ENCODE measurements around the gene SNRPD3.

SNRPD3 gene

DNA sequence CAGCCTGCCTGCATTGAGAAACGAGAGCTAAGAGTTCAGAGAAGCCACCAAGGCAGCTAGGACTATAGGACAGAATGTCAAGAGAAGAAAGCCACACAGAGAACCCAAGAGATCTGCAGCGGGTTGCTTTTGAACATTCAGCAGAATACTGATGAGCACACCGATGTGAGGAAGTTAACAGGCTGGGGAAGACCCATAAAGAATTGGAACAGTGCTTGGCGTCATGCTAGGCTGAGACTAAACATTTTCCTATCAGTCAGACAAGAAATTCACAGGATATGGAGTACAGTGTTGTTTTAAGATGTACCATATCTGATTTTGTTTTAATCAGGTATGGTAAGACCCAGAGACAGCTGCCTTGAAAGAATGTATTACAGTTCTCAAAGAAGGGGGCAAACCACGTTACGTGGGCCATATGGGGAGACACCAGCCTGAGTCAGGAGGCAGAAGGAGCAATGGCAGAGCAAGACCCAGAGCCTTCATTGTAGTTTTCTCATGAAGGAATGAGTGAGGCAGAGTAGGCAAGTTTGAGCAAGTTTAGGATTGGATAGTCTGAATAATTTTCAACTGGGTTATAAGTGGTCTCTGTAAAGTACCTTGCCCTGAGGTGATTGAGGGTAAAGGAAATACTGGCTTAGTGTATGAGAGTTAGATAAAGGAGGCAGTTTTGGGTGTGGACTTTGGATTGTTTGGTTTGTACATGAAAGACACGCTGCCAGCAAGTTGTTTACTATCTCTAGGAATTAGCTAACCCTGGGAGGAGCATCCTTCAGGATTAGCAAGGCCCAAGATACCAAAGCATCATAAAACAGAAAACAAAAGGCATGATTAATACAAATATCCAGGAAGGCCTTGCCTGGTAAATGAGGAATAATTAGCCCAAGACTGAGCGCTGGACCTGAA, 22.8 kb downstream of the SNRPD3 start:
- DNase-seq (ENCODE audit: low spot score) = no peak
- TF ChIP-seq, protein P1, sequence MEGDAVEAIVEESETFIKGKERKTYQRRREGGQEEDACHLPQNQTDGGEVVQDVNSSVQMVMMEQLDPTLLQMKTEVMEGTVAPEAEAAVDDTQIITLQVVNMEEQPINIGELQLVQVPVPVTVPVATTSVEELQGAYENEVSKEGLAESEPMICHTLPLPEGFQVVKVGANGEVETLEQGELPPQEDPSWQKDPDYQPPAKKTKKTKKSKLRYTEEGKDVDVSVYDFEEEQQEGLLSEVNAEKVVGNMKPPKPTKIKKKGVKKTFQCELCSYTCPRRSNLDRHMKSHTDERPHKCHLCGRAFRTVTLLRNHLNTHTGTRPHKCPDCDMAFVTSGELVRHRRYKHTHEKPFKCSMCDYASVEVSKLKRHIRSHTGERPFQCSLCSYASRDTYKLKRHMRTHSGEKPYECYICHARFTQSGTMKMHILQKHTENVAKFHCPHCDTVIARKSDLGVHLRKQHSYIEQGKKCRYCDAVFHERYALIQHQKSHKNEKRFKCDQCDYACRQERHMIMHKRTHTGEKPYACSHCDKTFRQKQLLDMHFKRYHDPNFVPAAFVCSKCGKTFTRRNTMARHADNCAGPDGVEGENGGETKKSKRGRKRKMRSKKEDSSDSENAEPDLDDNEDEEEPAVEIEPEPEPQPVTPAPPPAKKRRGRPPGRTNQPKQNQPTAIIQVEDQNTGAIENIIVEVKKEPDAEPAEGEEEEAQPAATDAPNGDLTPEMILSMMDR (IDR thresholded peaks at IDR 0.05; ENCODE audit: extremely low read depth, missing control alignments) = no peak

DNA sequence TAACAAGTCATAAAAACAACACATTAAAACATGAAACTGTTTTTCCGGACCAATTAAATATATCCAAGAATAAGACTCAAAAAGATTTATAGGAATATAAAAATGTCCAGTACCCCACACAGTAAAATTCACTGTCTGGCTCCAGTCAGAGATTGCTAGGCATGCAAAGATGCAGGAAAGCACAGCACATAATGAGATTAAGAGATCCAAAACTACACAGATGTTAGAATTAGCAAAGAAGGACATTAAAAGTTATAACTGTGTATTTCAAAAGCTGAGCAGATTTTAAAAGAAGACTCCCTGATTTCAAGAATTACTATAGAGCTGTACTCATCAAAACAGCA, 23.4 kb downstream of the SNRPD3 start:
- DNase-seq (ENCODE audit: low spot score) = no peak
- TF ChIP-seq, protein P1 (IDR thresholded peaks at IDR 0.05; ENCODE audit: extremely low read depth, missing control alignments) = no peak

DNA sequence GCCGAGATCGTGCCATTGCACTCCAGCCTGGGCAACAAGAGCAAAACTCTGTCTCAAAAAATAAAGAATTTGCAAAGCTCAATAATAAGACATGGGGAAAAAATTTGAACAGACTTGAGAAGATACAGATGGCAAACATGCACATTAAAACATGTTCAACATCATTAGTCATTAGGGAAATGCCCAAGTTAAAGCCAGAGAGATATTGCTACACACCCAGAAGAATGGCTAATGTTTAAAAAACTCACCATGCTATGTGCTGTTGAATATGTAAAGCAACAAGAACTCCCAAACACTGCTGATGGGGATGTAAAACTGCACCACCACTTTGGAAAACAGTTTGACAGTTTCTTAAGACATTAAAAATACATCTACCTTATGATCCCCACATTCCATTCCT, 24.5 kb downstream of the SNRPD3 start:
- TF ChIP-seq, protein P1 (IDR thresholded peaks at IDR 0.05; ENCODE audit: extremely low read depth, missing control alignments) = no peak
- no peak for DNase-seq (ENCODE audit: low spot score)

DNA sequence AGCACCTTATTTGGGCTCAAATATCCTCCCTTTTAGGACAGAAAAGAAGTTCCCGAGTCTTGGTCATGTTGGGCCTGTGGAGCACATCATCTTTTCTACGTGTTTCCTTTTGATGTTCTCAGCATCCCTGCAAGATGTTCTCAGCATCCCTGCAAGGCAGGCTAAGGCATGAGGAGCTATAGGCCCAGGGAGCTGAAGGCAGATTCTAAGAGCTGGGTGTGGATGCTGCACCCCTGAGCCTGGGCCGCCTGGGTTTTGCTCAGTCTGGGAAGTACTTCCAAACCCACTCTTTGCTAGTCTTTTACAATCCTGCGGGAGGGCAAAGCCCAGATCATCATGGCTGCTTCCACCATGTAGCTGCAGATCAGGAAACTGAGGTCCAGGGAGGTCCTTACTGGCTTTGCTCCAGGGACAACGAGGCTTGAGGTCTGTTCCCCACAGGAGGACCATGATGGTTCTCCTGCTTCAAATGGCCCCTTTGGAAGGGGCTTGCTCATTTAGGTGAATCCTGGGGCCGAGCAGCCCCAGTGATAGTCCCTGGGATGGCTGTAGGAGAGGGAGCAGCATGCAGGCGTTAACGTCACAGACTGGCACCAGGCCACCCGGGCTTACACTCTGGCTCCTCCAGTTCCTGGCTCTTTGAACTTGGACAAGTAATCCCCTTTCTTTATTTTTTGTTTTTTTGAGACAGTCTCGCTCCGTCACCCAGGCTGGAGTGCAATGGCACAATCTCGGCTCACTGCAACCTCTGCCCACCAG, 26.4 kb downstream of the SNRPD3 start:
- no peak for DNase-seq (ENCODE audit: low spot score)
- TF ChIP-seq, protein P1 (IDR thresholded peaks at IDR 0.05; ENCODE audit: extremely low read depth, missing control alignments) = no peak

DNA sequence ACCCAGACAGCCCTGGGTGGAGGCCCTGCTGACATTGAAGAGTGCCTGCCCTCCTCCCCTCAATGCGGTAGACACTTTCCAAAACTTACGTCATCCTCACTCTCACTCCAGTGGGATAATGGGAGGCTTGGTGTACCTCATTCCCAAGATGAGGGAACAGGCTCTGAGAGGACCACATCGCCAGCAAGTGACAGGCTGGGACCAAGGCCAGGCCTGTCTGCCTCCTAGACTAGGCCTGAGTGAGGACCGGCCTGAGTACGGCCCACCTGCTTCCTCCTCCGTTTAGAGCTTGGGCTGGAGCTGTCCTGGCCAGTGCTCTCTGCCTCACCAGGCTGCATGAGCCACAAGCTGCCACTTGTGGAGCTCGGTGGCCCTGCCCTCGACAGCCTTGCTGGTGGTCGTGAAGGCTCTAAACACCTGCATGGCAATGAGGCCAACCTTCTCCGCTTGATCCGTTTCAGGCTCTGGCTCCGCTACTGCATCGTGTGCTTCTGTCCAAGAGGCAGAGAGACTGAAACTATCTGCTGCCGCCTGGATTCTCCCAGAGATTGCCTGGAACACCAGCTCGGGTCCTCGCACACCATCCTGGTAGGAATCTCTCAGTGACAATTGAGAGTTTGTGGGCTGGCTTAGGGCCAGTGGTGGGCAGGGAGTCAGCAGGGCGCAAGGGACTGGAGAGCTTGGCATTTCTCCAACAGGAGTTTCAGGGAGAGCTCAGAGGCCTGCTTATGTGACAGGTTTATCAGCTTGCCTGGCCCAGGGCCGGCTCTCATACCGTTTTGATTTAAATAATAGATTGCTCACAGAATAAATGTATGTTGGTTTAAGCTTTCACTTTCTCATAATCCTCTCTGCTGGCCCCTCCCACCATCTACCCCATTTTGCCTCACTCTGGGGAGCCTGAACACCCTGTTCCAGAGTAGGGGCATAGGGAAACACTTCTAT, 27.7 kb downstream of the SNRPD3 start:
- TF ChIP-seq, protein P1 (IDR thresholded peaks at IDR 0.05; ENCODE audit: extremely low read depth, missing control alignments) = no peak
- no peak for DNase-seq (ENCODE audit: low spot score)

DNA sequence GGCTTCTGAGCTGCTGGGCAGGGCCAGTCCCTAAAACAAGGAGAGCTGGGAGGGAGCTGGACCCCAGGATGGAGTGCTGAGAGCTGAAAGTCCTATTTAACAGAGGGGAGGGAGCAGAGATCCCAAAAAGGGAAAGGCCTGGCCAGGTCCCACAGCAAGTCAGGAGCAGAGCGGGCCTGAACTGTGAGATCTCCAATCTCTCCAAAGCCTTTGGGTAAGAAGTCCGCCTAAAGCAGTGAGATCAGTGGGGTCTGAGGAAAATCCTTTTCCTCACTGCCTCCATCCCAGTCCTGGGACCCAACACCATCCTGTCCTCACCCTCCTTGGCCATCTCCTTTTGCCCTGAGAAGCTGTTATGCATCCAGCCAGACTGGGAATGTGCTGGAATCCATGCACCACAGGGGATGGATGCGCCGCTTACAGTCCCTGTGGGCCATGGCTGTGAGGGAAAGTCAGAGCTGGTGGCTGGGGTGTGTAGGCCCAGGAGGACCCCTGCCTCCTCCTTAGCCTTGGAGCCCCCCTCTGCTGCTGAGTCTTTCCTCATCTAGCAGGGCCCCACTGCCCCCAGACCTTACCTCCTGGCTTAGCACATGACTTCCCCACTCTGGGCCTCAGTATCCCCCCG, 28.5 kb downstream of the SNRPD3 start:
- DNase-seq (ENCODE audit: low spot score) = no peak
- TF ChIP-seq, protein P1 (IDR thresholded peaks at IDR 0.05; ENCODE audit: extremely low read depth, missing control alignments) = no peak

Measured in GM20000 (cell line).